Mononuclear cell (primary cell): ENCODE data around the gene SLC6A12. TPM values are rescaled to one million over a fixed set of nuclear protein-coding genes. Genes with fewer than 3 reads are reported as not detected.

Experiments used
- H3K27me3 ChIP-seq: 2 replicates; pipeline ENCODE4 v1.6.0; 2011; ENCODE audit warnings: low read length, control low read depth; ENCODE audit not compliant: insufficient read depth
- H3K4me1 ChIP-seq: 2 replicates; pipeline ENCODE4 v1.5.1; 2011; ENCODE audit warnings: mild to moderate bottlenecking, low read length, control low read depth; ENCODE audit not compliant: insufficient read depth
- H3K4me3 ChIP-seq: 2 replicates; pipeline ENCODE4 v1.5.1; 2011; ENCODE audit warnings: mild to moderate bottlenecking, low read length, moderate library complexity
- H3K9me3 ChIP-seq: 2 replicates; pipeline ENCODE4 v1.5.1; 2011; ENCODE audit warnings: low read depth, mild to moderate bottlenecking, control low read depth, low read length
- total RNA-seq: library from RNA; depleted of rRNA; stranded (reverse); fragments of >200 nt; gene quantifications from one replicate; pipeline ENCODE4 v1.2.3, GENCODE V29; 2012

SLC6A12 gene
- total RNA-seq: 0.73 TPM

GRCh38 chr12:214003-214741, at the start of gene SLC6A12:
SLC6A12 (minus strand) TSS chr12:214157; CDS start chr12:209986, 4,171 bp downstream.
- no peaks in the 10 kb centered on the region for H3K27me3 ChIP-seq
- peak within 1 kb of the TSS; percentile 30 for H3K4me3 ChIP-seq
- H3K4me1 ChIP-seq: peaks cover 39% of the 10 kb centered on the region
- no peaks in the 10 kb centered on the region for H3K9me3 ChIP-seq

GRCh38 chr12:263574-263973, 49.6 kb upstream of the SLC6A12 start:
- H3K27me3 ChIP-seq: peaks cover 6% of the 10 kb centered on the region
- H3K4me3 ChIP-seq: no peak overlapping the region
- H3K4me1 ChIP-seq: no peaks in the 10 kb centered on the region
- no peaks in the 10 kb centered on the region for H3K9me3 ChIP-seq

- no peaks in the 10 kb centered on the region for H3K4me1 ChIP-seq
- no peak within 1 kb of the TSS for H3K4me3 ChIP-seq
- peaks cover 6% of the 10 kb centered on the region for H3K27me3 ChIP-seq
- H3K9me3 ChIP-seq: no peaks in the 10 kb centered on the region
Measured at GRCh38 chr12:262817-263216, 48.9 kb upstream of the SLC6A12 start, which contains the start of gene SLC6A13. SLC6A13 (minus strand) TSS chr12:262836; CDS start chr12:260052, 2,784 bp downstream.

- peaks cover 6% of the 10 kb centered on the region for H3K27me3 ChIP-seq
- H3K9me3 ChIP-seq: no peaks in the 10 kb centered on the region
- H3K4me1 ChIP-seq: no peaks in the 10 kb centered on the region
- no peak overlapping the region for H3K4me3 ChIP-seq
Measured at GRCh38 chr12:262113-262512, 48.2 kb upstream of the SLC6A12 start.

- Histone ChIP-seq H3K9me3 (no peaks in the 10 kb centered on the region), H3K27me3 (peaks cover 6% of the 10 kb centered on the region), H3K4me1 (no peaks in the 10 kb centered on the region), H3K4me3 (no peak overlapping the region)
Measured at GRCh38 chr12:257521-258321, 43.8 kb upstream of the SLC6A12 start.

GRCh38 chr12:256958-257357, 43.0 kb upstream of the SLC6A12 start:
- no peaks in the 10 kb centered on the region for H3K9me3 ChIP-seq
- no peak overlapping the region for H3K4me3 ChIP-seq
- H3K27me3 ChIP-seq: peaks cover 6% of the 10 kb centered on the region
- H3K4me1 ChIP-seq: no peaks in the 10 kb centered on the region

GRCh38 chr12:256225-256624, 42.3 kb upstream of the SLC6A12 start:
- Histone ChIP-seq H3K9me3 (no peaks in the 10 kb centered on the region), H3K27me3 (peaks cover 6% of the 10 kb centered on the region), H3K4me1 (no peaks in the 10 kb centered on the region), H3K4me3 (no peak overlapping the region)

GRCh38 chr12:254912-255311, 41.0 kb upstream of the SLC6A12 start:
- Histone ChIP-seq H3K4me3 (no peak overlapping the region), H3K4me1 (no peaks in the 10 kb centered on the region), H3K9me3 (no peaks in the 10 kb centered on the region), H3K27me3 (peaks cover 4% of the 10 kb centered on the region)

GRCh38 chr12:254039-254438, 40.1 kb upstream of the SLC6A12 start:
- Histone ChIP-seq H3K9me3 (peaks cover 2% of the 10 kb centered on the region), H3K27me3 (no peaks in the 10 kb centered on the region), H3K4me3 (no peak overlapping the region), H3K4me1 (no peaks in the 10 kb centered on the region)

GRCh38 chr12:253116-253831, 39.3 kb upstream of the SLC6A12 start:
- peaks cover 2% of the 10 kb centered on the region for H3K27me3 ChIP-seq
- H3K9me3 ChIP-seq: peaks cover 9% of the 10 kb centered on the region
- no peaks in the 10 kb centered on the region for H3K4me1 ChIP-seq
- H3K4me3 ChIP-seq: no peak overlapping the region

GRCh38 chr12:252636-253035, 38.7 kb upstream of the SLC6A12 start:
- H3K4me1 ChIP-seq: no peaks in the 10 kb centered on the region

GRCh38 chr12:247271-247670, 33.3 kb upstream of the SLC6A12 start:
- Histone ChIP-seq H3K4me1 (no peaks in the 10 kb centered on the region), H3K27me3 (peaks cover 2% of the 10 kb centered on the region), H3K4me3 (no peak overlapping the region), H3K9me3 (peaks cover 27% of the 10 kb centered on the region)

More at GRCh38 chr12:252636-253035, 38.7 kb upstream of the SLC6A12 start:
- Histone ChIP-seq H3K9me3 (peaks cover 16% of the 10 kb centered on the region), H3K4me3 (no peak overlapping the region), H3K27me3 (peaks cover 2% of the 10 kb centered on the region)

GRCh38 chr12:243381-243780, 29.4 kb upstream of the SLC6A12 start:
- no peaks in the 10 kb centered on the region for H3K27me3 ChIP-seq

GRCh38 chr12:242496-242895, 28.5 kb upstream of the SLC6A12 start:
- Histone ChIP-seq H3K9me3 (peaks cover 10% of the 10 kb centered on the region), H3K27me3 (no peaks in the 10 kb centered on the region), H3K4me3 (no peak overlapping the region), H3K4me1 (no peaks in the 10 kb centered on the region)

More at GRCh38 chr12:243381-243780, 29.4 kb upstream of the SLC6A12 start:
- Histone ChIP-seq H3K4me1 (no peaks in the 10 kb centered on the region), H3K9me3 (peaks cover 19% of the 10 kb centered on the region), H3K4me3 (no peak overlapping the region)

- no peaks in the 10 kb centered on the region for H3K27me3 ChIP-seq
- no peaks in the 10 kb centered on the region for H3K9me3 ChIP-seq
- H3K4me3 ChIP-seq: no peak overlapping the region
- no peaks in the 10 kb centered on the region for H3K4me1 ChIP-seq
Measured at GRCh38 chr12:241266-241665, 27.3 kb upstream of the SLC6A12 start.
